DND-41 (cell line): Measurements from ENCODE around the gene CNOT1.
"Not testable (repeated sequence)": the region's sequence is repeated elsewhere in the genome, so short reads cannot be mapped to it uniquely, and the experiment has no call there.

Source experiments
- ATAC-seq: fragments of 200-7000 bp; cut with Tn5 transposase; 3 replicates; pipeline ENCODE4 v1.9.1; 2021; ENCODE audit warnings: low read depth; ENCODE audit not compliant: insufficient read depth
- DNase-seq: peaks from one replicate; pipeline ENCODE4 v3.0.0-alpha.2; 2020
- H2AFZ ChIP-seq: 2 replicates; pipeline ENCODE4 v1.6.0; 2012; ENCODE audit warnings: low read depth, low read length
- H3K27ac ChIP-seq: 2 replicates; pipeline ENCODE4 v1.5.1; 2012; ENCODE audit warnings: low read length, inconsistent platforms
- H3K27me3 ChIP-seq: fragments of 200-600 bp; sonication (generic); 2 replicates; pipeline ENCODE4 v1.6.0; 2012; ENCODE audit warnings: low read length, mild to moderate bottlenecking, inconsistent platforms; ENCODE audit not compliant: insufficient read depth, poor library complexity
- H3K36me3 ChIP-seq: 2 replicates; pipeline ENCODE4 v1.5.1; 2012; ENCODE audit warnings: low read length, inconsistent platforms; ENCODE audit not compliant: insufficient read depth
- H3K4me1 ChIP-seq: 2 replicates; pipeline ENCODE4 v1.5.1; 2012; ENCODE audit warnings: mild to moderate bottlenecking, low read length; ENCODE audit not compliant: insufficient read depth
- H3K4me2 ChIP-seq: 2 replicates; pipeline ENCODE4 v1.6.0; 2012; ENCODE audit warnings: mild to moderate bottlenecking, moderate library complexity, low read length, inconsistent platforms; ENCODE audit not compliant: insufficient read depth
- H3K4me3 ChIP-seq, 2 experiments: fragments of 200-600 bp in 1 of 2; shearing (Covaris generic) in 1 of 2; 2 replicates each; pipeline ENCODE4 v1.5.1; 2012 to 2016; ENCODE audit warnings: inconsistent platforms in 2 of 2, low read length in 2 of 2, mild to moderate bottlenecking in 2 of 2, low read depth in 1 of 2, moderate library complexity in 1 of 2
- H3K79me2 ChIP-seq: 2 replicates; pipeline ENCODE4 v1.6.0; 2012; ENCODE audit warnings: low read length, inconsistent platforms; ENCODE audit not compliant: insufficient read depth
- H3K9ac ChIP-seq: 2 replicates; pipeline ENCODE4 v1.6.0; 2012; ENCODE audit warnings: low read depth, mild to moderate bottlenecking, inconsistent platforms, low read length, moderate library complexity
- H3K9me3 ChIP-seq: 2 replicates; pipeline ENCODE4 v1.5.1; 2012; ENCODE audit warnings: low read length, moderate library complexity, mild to moderate bottlenecking, inconsistent platforms; ENCODE audit not compliant: insufficient read depth, severe bottlenecking
- H4K20me1 ChIP-seq: 2 replicates; pipeline ENCODE4 v1.6.0; 2012; ENCODE audit warnings: low read length; ENCODE audit not compliant: insufficient read depth
- EZH2 ChIP-seq: IDR thresholded peaks from 3 replicates; pipeline ENCODE4 v1.6.1; 2012; ENCODE audit warnings: borderline replicate concordance, low read depth, mild to moderate bottlenecking, moderate library complexity, low read length, inconsistent platforms; ENCODE audit not compliant: severe bottlenecking
- TF ChIP-seq, protein P1 (sequence below): IDR thresholded peaks from 2 replicates; pipeline ENCODE4 v1.5.1; 2012; ENCODE audit warnings: borderline replicate concordance, low read length, moderate library complexity, mild to moderate bottlenecking; ENCODE audit not compliant: poor library complexity, severe bottlenecking; ENCODE audit errors: extremely low read depth

The CNOT1 gene

DNA sequence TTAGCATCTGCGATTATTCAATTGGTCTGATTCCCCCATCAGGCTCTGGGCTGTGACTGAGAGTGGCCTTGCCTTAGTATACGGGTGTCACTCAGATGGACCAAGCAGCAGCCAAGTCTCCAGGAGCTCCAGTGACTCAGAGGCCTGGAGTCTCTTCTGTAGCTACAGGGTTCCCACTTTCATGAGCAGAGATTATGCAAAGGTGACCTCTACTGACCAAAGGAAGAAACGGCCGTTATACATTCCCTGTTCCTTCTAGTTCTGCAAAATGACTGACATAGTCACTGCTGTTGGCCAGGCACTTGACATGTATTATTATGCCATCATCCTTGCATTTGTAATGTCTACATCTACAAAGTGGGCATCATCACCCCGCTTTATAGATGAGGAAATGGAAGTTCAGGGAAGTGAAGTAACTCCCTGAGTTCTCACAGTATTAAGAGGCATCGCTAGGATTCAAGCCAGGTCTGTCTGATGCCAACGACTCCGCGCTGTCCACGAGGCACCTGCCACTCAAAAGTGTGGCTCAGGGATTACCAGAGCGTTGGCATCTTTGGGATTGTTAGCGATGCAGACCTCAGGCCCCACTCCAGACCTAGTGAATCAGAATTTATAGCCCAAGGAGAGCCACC lies 31.7 kb upstream of the CNOT1 start:
- no peak overlapping the region for H3K27ac ChIP-seq
- no peak overlapping the region for H3K9ac ChIP-seq
- peak; percentile 71 for ATAC-seq
- no peak overlapping the region for H3K4me2 ChIP-seq
- H3K9me3 ChIP-seq: no peaks in the 10 kb centered on the region
- H3K36me3 ChIP-seq: no peaks in the 10 kb centered on the region
- no peak overlapping the region for H3K4me3 ChIP-seq
- H3K27me3 ChIP-seq: no peaks in the 10 kb centered on the region
- no peaks in the 10 kb centered on the region for H4K20me1 ChIP-seq
- H2AFZ ChIP-seq: no peak overlapping the region
- H3K79me2 ChIP-seq: no peaks in the 10 kb centered on the region
- H3K4me1 ChIP-seq: no peaks in the 10 kb centered on the region
- DNase-seq: no peak
- TF ChIP-seq EZH2: no peak
- TF ChIP-seq, protein P1, sequence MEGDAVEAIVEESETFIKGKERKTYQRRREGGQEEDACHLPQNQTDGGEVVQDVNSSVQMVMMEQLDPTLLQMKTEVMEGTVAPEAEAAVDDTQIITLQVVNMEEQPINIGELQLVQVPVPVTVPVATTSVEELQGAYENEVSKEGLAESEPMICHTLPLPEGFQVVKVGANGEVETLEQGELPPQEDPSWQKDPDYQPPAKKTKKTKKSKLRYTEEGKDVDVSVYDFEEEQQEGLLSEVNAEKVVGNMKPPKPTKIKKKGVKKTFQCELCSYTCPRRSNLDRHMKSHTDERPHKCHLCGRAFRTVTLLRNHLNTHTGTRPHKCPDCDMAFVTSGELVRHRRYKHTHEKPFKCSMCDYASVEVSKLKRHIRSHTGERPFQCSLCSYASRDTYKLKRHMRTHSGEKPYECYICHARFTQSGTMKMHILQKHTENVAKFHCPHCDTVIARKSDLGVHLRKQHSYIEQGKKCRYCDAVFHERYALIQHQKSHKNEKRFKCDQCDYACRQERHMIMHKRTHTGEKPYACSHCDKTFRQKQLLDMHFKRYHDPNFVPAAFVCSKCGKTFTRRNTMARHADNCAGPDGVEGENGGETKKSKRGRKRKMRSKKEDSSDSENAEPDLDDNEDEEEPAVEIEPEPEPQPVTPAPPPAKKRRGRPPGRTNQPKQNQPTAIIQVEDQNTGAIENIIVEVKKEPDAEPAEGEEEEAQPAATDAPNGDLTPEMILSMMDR: peak; percentile 55

DNA sequence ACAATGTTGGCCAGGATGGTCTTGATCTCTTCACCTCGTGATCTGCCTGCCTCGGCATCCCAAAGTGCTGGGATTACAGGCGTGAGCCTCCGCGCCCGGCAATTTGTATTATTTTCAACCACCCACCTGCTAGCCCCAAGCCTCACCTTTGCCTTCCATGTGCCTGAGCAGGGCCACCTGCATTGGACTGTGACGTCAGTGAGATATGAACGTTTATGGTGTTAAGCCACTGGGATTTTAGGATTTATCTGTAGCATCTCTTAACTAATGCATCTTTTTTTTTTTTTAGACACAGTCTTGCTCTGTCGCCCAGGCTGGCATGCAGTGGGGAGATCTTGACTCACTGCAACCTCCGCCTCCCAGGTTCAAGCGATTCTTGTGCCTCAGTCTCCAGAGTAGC lies 30.3 kb upstream of the CNOT1 start:
- H3K9ac ChIP-seq, H2AFZ ChIP-seq, DNase-seq, H3K27ac ChIP-seq, H3K4me3 ChIP-seq, H3K9me3 ChIP-seq, H3K27me3 ChIP-seq, ATAC-seq, H3K4me2 ChIP-seq, H4K20me1 ChIP-seq, H3K4me1 ChIP-seq, H3K36me3 ChIP-seq, H3K79me2 ChIP-seq: not testable (repeated sequence)

DNA sequence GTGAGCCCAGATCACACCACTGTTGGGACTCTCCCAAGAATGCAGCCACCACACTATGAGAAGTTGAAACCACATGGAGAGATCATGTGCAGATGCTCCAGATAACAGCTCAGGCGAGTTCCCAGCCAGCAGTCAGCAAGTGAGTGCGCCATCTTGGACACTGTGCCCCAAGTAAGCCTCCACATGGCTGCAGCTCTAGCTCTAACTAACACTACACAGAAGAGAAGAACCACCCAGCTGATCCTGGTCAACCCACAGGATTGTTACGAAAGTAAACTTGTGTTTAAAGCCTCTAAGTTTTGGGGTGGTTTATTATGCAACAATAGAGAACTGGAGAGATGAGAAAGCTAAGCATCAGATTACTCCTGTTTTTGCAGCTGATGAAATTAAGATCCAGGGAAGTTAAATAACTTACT lies 29.2 kb upstream of the CNOT1 start:
- H3K79me2 ChIP-seq: no peaks in the 10 kb centered on the region
- TF ChIP-seq EZH2: no peak
- TF ChIP-seq, protein P1: no peak
- no peaks in the 10 kb centered on the region for H3K36me3 ChIP-seq
- H3K27ac ChIP-seq: no peak overlapping the region
- H3K9me3 ChIP-seq: no peaks in the 10 kb centered on the region
- no peak overlapping the region for H3K9ac ChIP-seq
- H3K27me3 ChIP-seq: no peaks in the 10 kb centered on the region
- no peak overlapping the region for H3K4me3 ChIP-seq
- 0 out of 3 replicates have a peak, but pooled peaks have one; percentile 19 for ATAC-seq
- 0 out of 2 replicates have a peak overlapping the region, but pooled peaks have one; percentile 16 for H2AFZ ChIP-seq
- no peak for DNase-seq
- no peaks in the 10 kb centered on the region for H4K20me1 ChIP-seq
- no peak overlapping the region for H3K4me2 ChIP-seq
- no peaks in the 10 kb centered on the region for H3K4me1 ChIP-seq

DNA sequence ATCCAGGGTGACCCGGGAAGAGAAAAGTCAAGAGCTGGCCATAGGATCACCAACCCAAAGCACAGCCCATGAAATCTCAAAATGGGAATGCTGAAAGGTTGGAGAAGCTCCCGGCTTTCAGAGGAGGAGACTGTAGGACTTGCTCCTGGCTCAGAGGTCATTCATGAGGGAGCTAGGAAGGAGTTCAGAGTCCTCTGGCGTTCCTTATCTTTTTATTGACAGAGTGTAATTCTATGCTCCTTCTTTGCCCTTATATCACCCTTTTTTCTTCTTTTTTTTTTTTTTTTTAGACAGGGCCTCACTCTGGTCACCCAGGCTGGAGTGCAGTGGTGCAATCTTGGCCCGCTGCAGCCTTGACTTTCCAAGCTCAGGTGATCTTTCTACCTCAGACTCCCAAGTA lies 27.3 kb upstream of the CNOT1 start:
- H3K36me3 ChIP-seq: no peaks in the 10 kb centered on the region
- no peak overlapping the region for H3K27ac ChIP-seq
- H3K9me3 ChIP-seq: no peaks in the 10 kb centered on the region
- ATAC-seq (no peak), DNase-seq (no peak)
- H3K4me3 ChIP-seq: no peak overlapping the region
- no peaks in the 10 kb centered on the region for H3K27me3 ChIP-seq
- TF ChIP-seq EZH2: no peak
- TF ChIP-seq, protein P1: no peak
- H3K9ac ChIP-seq: no peak overlapping the region
- no peak overlapping the region for H2AFZ ChIP-seq
- no peaks in the 10 kb centered on the region for H3K4me1 ChIP-seq
- no peaks in the 10 kb centered on the region for H4K20me1 ChIP-seq
- no peak overlapping the region for H3K4me2 ChIP-seq
- H3K79me2 ChIP-seq: no peaks in the 10 kb centered on the region
